Measurements from ENCODE around the gene SEZ6L.

Gene SEZ6L

DNA sequence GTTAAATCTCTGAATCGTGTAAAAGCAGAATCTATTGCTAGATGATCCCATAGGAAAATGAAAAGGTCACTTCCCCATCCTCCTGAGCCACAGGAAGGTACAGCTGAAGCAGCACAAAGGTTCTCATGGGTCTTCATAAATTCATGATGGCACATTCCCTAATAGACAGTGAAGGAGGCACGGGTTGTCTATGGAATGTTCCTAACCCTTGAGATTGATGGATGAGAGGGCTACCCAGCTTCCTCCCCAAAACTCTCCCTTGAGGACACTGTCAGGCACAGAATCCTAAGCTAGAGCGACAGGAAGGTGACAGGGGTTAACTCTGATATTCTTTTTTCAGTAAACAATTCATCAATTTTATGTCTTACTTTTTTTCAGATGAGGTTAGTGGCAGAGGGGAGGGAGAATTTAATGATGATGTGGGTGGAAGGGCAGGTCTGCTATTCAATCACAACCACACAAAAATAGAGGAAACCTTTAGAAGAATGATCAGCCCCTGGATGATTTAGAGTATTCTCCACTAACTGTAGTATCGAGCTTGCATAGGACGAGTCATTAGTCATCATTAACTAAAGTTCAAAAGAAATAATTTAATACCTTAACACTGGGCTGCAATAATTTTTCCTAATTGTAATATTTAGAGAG lies 33.1 kb downstream of the SEZ6L start:
- H3K9ac ChIP-seq (ENCODE audit: low read length in 5 of 5): no peak overlapping the region
- no peak overlapping the region for H3K4me3 ChIP-seq (ENCODE audit: low read depth in 1 of 5, low read length in 5 of 5)
- H3K9me3 ChIP-seq (ENCODE audit: control insufficient read depth in 5 of 5, low read length in 5 of 5): no peaks in the 10 kb centered on the region
- peaks cover 0 to 14% (median 4%) of the 10 kb centered on the region in 5 donors for H3K27me3 ChIP-seq (ENCODE audit: control insufficient read depth in 5 of 5, insufficient read depth in 4 of 5, low read length in 5 of 5)
- no peak overlapping the region for H3K27ac ChIP-seq (ENCODE audit: low read depth, low read length)
- H3K4me1 ChIP-seq (ENCODE audit: control insufficient read depth in 5 of 5, insufficient read depth in 5 of 5, low read length in 5 of 5): no peaks in the 10 kb centered on the region
- H3K36me3 ChIP-seq (ENCODE audit: control insufficient read depth in 5 of 5, insufficient read depth in 5 of 5, low read length in 5 of 5): no peaks in the 10 kb centered on the region

- Histone ChIP-seq H3K4me1 (ENCODE audit: control insufficient read depth in 5 of 5, insufficient read depth in 5 of 5, low read length in 5 of 5) (no peaks in the 10 kb centered on the region), H3K9ac (ENCODE audit: low read length in 5 of 5) (no peak overlapping the region), H3K27ac (ENCODE audit: low read depth, low read length) (no peak overlapping the region), H3K36me3 (ENCODE audit: control insufficient read depth in 5 of 5, insufficient read depth in 5 of 5, low read length in 5 of 5) (no peaks in the 10 kb centered on the region), H3K9me3 (ENCODE audit: control insufficient read depth in 5 of 5, low read length in 5 of 5) (no peaks in the 10 kb centered on the region), H3K4me3 (ENCODE audit: low read depth in 1 of 5, low read length in 5 of 5) (no peak overlapping the region), H3K27me3 (ENCODE audit: control insufficient read depth in 5 of 5, insufficient read depth in 4 of 5, low read length in 5 of 5) (peaks cover 0 to 7% (median 2%) of the 10 kb centered on the region in 5 donors)
These were observed 36.2 kb downstream of the SEZ6L start for GRCh38 chr22:26205494-26205893.

- Histone ChIP-seq H3K4me1 (ENCODE audit: control insufficient read depth in 5 of 5, insufficient read depth in 5 of 5, low read length in 5 of 5) (peaks cover 0 to 13% (median 8%) of the 10 kb centered on the region in 5 donors), H3K9ac (ENCODE audit: low read length in 5 of 5) (no peak overlapping the region), H3K9me3 (ENCODE audit: control insufficient read depth in 5 of 5, low read length in 5 of 5) (no peaks in the 10 kb centered on the region), H3K27ac (ENCODE audit: low read depth, low read length) (no peak overlapping the region), H3K27me3 (ENCODE audit: control insufficient read depth in 5 of 5, insufficient read depth in 4 of 5, low read length in 5 of 5) (peaks cover 0 to 3% (median 0%) of the 10 kb centered on the region in 5 donors), H3K36me3 (ENCODE audit: control insufficient read depth in 5 of 5, insufficient read depth in 5 of 5, low read length in 5 of 5) (no peaks in the 10 kb centered on the region), H3K4me3 (ENCODE audit: low read depth in 1 of 5, low read length in 5 of 5) (no peak overlapping the region)
These were observed 41.1 kb downstream of the SEZ6L start for GRCh38 chr22:26210334-26210733.

DNA sequence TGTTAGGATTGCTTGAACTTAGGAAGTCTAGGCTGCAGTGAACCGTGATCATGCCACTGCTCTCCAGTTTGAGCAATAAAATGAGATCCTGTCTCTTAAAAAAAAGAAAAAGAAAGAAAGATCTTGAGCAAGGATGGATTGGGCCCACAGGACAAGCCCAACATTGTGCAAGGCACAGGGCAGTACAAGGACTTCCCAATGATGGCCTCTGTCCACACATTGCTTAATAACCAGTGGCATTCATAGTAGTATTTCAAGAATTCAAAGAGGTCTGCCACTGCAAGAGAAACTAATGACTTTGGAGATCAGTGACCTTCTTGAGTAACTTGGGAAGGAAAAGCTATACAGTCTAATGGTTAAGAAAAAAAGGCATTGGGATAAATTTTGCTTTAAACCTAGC lies 44.6 kb downstream of the SEZ6L start:
- Histone ChIP-seq H3K9me3 (ENCODE audit: control insufficient read depth in 5 of 5, low read length in 5 of 5) (no peaks in the 10 kb centered on the region), H3K27me3 (ENCODE audit: control insufficient read depth in 5 of 5, insufficient read depth in 4 of 5, low read length in 5 of 5) (peaks cover 0 to 5% (median 3%) of the 10 kb centered on the region in 5 donors), H3K9ac (ENCODE audit: low read length in 5 of 5) (no peak overlapping the region), H3K36me3 (ENCODE audit: control insufficient read depth in 5 of 5, insufficient read depth in 5 of 5, low read length in 5 of 5) (no peaks in the 10 kb centered on the region), H3K4me3 (ENCODE audit: low read depth in 1 of 5, low read length in 5 of 5) (no peak overlapping the region), H3K4me1 (ENCODE audit: control insufficient read depth in 5 of 5, insufficient read depth in 5 of 5, low read length in 5 of 5) (peaks cover 0 to 13% (median 8%) of the 10 kb centered on the region in 5 donors), H3K27ac (ENCODE audit: low read depth, low read length) (no peak overlapping the region)

DNA sequence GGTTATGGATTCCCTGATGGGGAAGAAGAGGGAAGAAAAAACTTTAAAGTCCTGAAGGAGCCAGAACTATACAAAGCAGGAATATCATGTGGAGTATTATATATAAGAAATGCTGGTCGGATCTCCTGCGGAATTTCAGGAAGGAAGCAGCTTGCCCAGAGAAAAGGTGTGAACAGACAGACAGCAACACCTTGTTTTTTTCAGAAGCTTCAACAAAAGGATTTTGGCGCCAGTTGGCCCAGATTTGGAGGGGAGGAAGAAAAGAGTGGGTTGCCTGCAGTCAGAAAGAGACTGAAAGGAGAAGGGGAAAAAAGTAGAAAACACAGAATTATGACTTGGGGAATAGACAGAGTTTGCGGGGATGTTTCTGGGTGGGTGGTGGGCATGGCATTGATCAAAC lies 45.2 kb downstream of the SEZ6L start:
- Histone ChIP-seq H3K9ac (ENCODE audit: low read length in 5 of 5) (no peak overlapping the region), H3K27me3 (ENCODE audit: control insufficient read depth in 5 of 5, insufficient read depth in 4 of 5, low read length in 5 of 5) (peaks cover 0 to 5% (median 3%) of the 10 kb centered on the region in 5 donors)

DNA sequence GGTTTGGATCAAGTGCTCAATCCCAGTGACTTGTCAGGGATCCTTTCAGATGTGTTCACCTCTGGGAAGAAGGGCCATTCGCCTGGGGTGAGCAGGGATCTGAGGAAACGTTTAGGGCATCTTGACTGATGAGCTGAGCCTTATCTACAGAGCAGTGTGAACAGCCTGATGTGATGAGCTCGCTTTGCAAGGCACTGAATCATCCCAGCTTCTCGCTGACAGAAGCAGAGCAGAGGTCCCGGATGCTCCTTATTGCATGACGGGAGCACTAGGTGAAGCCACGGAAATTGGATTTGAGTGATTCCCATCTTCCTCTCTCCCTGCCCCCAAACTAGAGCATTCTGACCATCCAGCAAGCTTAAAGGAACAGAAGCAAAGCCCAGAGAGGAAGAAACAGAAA lies 46.5 kb downstream of the SEZ6L start:
- Histone ChIP-seq H3K27me3 (ENCODE audit: control insufficient read depth in 5 of 5, insufficient read depth in 4 of 5, low read length in 5 of 5) (peaks cover 0 to 7% (median 4%) of the 10 kb centered on the region in 5 donors), H3K9me3 (ENCODE audit: control insufficient read depth in 5 of 5, low read length in 5 of 5) (no peaks in the 10 kb centered on the region), H3K27ac (ENCODE audit: low read depth, low read length) (no peak overlapping the region), H3K4me3 (ENCODE audit: low read depth in 1 of 5, low read length in 5 of 5) (no peak overlapping the region), H3K9ac (ENCODE audit: low read length in 5 of 5) (no peak overlapping the region), H3K36me3 (ENCODE audit: control insufficient read depth in 5 of 5, insufficient read depth in 5 of 5, low read length in 5 of 5) (no peaks in the 10 kb centered on the region), H3K4me1 (ENCODE audit: control insufficient read depth in 5 of 5, insufficient read depth in 5 of 5, low read length in 5 of 5) (peaks cover 0 to 13% (median 8%) of the 10 kb centered on the region in 5 donors)

More for the DNA sequence above, 45.2 kb downstream of the SEZ6L start:
- Histone ChIP-seq H3K36me3 (ENCODE audit: control insufficient read depth in 5 of 5, insufficient read depth in 5 of 5, low read length in 5 of 5) (no peaks in the 10 kb centered on the region), H3K4me1 (ENCODE audit: control insufficient read depth in 5 of 5, insufficient read depth in 5 of 5, low read length in 5 of 5) (peaks cover 0 to 13% (median 8%) of the 10 kb centered on the region in 5 donors), H3K27ac (ENCODE audit: low read depth, low read length) (no peak overlapping the region), H3K9me3 (ENCODE audit: control insufficient read depth in 5 of 5, low read length in 5 of 5) (no peaks in the 10 kb centered on the region), H3K4me3 (ENCODE audit: low read depth in 1 of 5, low read length in 5 of 5) (no peak overlapping the region)

GRCh38 chr22:26225207-26225606 lies 55.9 kb downstream of the SEZ6L start:
- Histone ChIP-seq H3K4me3 (ENCODE audit: low read depth in 1 of 5, low read length in 5 of 5) (no peak overlapping the region), H3K27ac (ENCODE audit: low read depth, low read length) (no peak overlapping the region), H3K9ac (ENCODE audit: low read length in 5 of 5) (no peak overlapping the region), H3K27me3 (ENCODE audit: control insufficient read depth in 5 of 5, insufficient read depth in 4 of 5, low read length in 5 of 5) (peaks cover 4 to 16% (median 7%) of the 10 kb centered on the region in 5 donors), H3K4me1 (ENCODE audit: control insufficient read depth in 5 of 5, insufficient read depth in 5 of 5, low read length in 5 of 5) (no peaks in the 10 kb centered on the region), H3K9me3 (ENCODE audit: control insufficient read depth in 5 of 5, low read length in 5 of 5) (peaks cover 0 to 6% (median 0%) of the 10 kb centered on the region in 5 donors), H3K36me3 (ENCODE audit: control insufficient read depth in 5 of 5, insufficient read depth in 5 of 5, low read length in 5 of 5) (no peaks in the 10 kb centered on the region)

- H3K27me3 ChIP-seq (ENCODE audit: control insufficient read depth in 5 of 5, insufficient read depth in 4 of 5, low read length in 5 of 5): peaks cover 6 to 18% (median 13%) of the 10 kb centered on the region in 5 donors
- no peaks in the 10 kb centered on the region for H3K4me1 ChIP-seq (ENCODE audit: control insufficient read depth in 5 of 5, insufficient read depth in 5 of 5, low read length in 5 of 5)
- no peak overlapping the region for H3K4me3 ChIP-seq (ENCODE audit: low read depth in 1 of 5, low read length in 5 of 5)
- H3K9me3 ChIP-seq (ENCODE audit: control insufficient read depth in 5 of 5, low read length in 5 of 5): peaks cover 0 to 6% (median 0%) of the 10 kb centered on the region in 5 donors
- H3K27ac ChIP-seq (ENCODE audit: low read depth, low read length): no peak overlapping the region
- H3K36me3 ChIP-seq (ENCODE audit: control insufficient read depth in 5 of 5, insufficient read depth in 5 of 5, low read length in 5 of 5): no peaks in the 10 kb centered on the region
- H3K9ac ChIP-seq (ENCODE audit: low read length in 5 of 5): no peak overlapping the region
These were observed 57.5 kb downstream of the SEZ6L start for GRCh38 chr22:26226538-26227297.

DNA sequence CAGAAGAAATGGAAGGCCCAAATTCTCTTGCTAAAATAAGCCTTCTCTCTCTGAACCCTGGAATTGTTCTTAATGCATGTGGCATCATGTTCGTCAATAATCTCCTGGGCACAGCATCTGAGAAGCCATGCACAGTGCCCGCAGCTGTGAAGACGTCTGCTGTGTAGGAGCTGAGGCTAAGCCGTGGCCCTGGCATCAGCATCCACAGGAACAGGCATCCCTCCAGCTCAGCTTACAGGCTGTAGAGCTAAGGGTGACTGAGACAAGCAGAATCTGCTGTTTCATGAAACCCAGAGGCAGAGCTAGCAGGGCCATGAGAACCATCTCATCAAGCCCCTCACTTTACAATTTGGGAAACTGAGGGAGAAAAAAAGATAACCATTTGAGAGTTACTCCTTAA lies 60.6 kb downstream of the SEZ6L start:
- Histone ChIP-seq H3K27me3 (ENCODE audit: control insufficient read depth in 5 of 5, insufficient read depth in 4 of 5, low read length in 5 of 5) (peaks cover 6 to 24% (median 16%) of the 10 kb centered on the region in 5 donors), H3K4me1 (ENCODE audit: control insufficient read depth in 5 of 5, insufficient read depth in 5 of 5, low read length in 5 of 5) (no peaks in the 10 kb centered on the region), H3K27ac (ENCODE audit: low read depth, low read length) (no peak overlapping the region), H3K9me3 (ENCODE audit: control insufficient read depth in 5 of 5, low read length in 5 of 5) (no peaks in the 10 kb centered on the region), H3K9ac (ENCODE audit: low read length in 5 of 5) (no peak overlapping the region), H3K36me3 (ENCODE audit: control insufficient read depth in 5 of 5, insufficient read depth in 5 of 5, low read length in 5 of 5) (no peaks in the 10 kb centered on the region), H3K4me3 (ENCODE audit: low read depth in 1 of 5, low read length in 5 of 5) (no peak overlapping the region)

DNA sequence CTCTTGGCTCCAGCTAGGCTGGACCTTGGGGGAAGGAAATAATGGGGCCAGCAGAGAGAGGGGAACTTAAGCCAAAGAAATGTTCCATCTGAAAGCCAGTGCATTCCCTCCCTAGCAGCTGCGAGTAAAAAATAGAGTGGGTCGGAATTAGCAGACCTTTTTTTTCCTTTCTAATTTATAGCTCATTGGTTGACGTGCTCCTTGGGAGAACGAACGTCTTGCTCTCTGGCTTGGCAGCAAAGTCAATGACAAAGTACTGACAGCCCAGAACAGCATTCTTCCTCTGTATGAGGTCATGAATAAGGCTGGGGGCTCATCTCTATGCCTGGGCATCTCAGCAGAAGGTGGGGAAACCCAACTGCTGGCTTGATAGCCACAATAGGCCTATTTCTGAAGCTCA lies 65.0 kb downstream of the SEZ6L start:
- H3K9ac ChIP-seq (ENCODE audit: low read length in 5 of 5): no peak overlapping the region
- H3K4me1 ChIP-seq (ENCODE audit: control insufficient read depth in 5 of 5, insufficient read depth in 5 of 5, low read length in 5 of 5): no peaks in the 10 kb centered on the region
- H3K27ac ChIP-seq (ENCODE audit: low read depth, low read length): no peak overlapping the region
- no peaks in the 10 kb centered on the region for H3K36me3 ChIP-seq (ENCODE audit: control insufficient read depth in 5 of 5, insufficient read depth in 5 of 5, low read length in 5 of 5)
- no peak overlapping the region for H3K4me3 ChIP-seq (ENCODE audit: low read depth in 1 of 5, low read length in 5 of 5)
- H3K27me3 ChIP-seq (ENCODE audit: control insufficient read depth in 5 of 5, insufficient read depth in 4 of 5, low read length in 5 of 5): peaks cover 4 to 20% (median 17%) of the 10 kb centered on the region in 5 donors
- H3K9me3 ChIP-seq (ENCODE audit: control insufficient read depth in 5 of 5, low read length in 5 of 5): no peaks in the 10 kb centered on the region

Measured in subcutaneous abdominal adipose tissue (tissue), 5 donors.